Iris pigment epithelial cell (primary cell): Measurements from ENCODE around the gene APOBEC3C.
A peak's percentile ranks its signal among the peaks of the same experiment; 100 is the strongest.
"Not testable (repeated sequence)": the region's sequence is repeated elsewhere in the genome, so short reads cannot be mapped to it uniquely, and the experiment has no call there.

Source experiments
- DNase-seq: peaks from one replicate; pipeline ENCODE4 v3.0.0-alpha.2; 2011; ENCODE audit warnings: low read depth

Gene APOBEC3C

DNA sequence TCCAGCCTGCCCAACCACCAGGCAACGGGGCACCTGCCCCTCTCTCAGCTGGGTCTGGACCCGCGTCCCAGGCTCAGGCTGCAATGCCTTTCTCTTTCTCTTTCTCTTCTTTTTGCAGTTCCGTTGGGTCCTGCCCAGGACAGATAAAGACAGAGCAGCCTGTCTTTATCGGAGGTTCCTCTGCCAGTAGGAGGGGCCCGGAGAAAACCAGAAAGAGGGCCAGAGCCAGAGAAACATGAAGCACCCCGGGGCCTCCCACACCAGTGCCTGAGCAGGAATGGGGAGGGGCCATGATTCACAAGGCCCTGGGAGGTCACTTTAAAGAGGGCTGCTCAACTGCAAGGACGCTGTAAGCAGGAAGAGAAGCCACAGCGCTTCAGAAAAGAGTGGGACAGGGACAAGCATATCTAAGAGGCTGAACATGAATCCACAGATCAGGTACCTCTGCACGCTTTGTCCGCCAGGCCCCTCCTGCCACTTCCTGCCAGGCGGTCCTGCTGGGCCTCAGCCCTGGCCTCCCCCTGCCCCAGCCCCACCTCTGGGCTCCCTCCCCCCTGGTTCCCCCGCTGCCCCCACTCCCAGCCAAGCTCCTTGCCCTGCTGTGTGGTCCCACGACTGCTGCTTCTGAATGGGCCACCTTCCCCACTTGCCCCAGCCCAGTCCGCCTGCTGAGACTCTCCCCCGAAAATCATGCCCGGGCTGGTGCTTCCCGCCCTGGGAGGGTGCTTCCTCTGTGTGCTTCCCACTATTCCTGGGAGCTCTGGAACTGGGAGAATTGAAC lies at the start of gene APOBEC3C:
Gene APOBEC3C, plus strand, starts transcription at position 316 of the 781 bp plus-strand sequence. Its CDS starts 106 bp downstream, at position 422.
- peak; percentile 94 for DNase-seq

DNA sequence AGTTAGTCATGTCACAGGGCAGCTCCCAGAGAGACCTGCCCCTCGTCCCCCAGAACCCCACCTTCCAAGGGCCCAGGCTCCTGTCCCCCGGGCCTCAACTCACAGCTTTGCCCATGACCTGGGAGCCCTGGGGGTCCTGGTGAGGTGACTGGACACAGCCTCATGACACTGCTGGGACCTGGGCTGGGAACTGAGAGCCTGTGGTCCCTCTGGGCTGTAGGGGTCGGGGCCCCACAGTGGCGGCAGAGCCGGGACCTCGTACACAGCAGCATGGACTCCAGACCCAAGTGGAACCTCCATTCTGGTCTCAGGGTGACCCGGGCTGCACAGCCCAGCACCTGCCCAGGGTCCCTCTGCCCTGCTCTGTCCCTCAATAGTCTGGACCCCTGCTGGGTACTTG lies 49.8 kb upstream of the APOBEC3C start:
- DNase-seq, result no peak

DNA sequence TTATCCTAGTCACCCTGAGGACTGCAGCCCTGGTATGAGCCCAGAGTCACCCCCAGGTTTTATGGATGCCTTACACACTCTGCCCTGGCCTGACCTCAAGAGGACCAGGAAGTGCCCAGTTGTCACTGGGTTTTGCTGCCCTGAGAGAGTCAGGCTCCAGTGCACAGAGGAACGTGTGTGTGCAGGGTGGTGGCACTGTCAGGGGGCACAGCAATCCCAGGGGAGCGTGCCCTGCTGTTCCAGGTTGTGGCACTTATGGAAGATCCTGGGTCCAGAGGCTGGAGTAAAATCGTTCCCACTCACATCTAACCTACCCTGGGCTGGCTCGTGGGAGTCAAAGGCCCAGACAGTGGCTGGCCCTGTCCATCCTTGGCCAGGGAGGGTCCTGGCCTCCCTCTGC lies 49.1 kb upstream of the APOBEC3C start:
- DNase-seq, result no peak

DNA sequence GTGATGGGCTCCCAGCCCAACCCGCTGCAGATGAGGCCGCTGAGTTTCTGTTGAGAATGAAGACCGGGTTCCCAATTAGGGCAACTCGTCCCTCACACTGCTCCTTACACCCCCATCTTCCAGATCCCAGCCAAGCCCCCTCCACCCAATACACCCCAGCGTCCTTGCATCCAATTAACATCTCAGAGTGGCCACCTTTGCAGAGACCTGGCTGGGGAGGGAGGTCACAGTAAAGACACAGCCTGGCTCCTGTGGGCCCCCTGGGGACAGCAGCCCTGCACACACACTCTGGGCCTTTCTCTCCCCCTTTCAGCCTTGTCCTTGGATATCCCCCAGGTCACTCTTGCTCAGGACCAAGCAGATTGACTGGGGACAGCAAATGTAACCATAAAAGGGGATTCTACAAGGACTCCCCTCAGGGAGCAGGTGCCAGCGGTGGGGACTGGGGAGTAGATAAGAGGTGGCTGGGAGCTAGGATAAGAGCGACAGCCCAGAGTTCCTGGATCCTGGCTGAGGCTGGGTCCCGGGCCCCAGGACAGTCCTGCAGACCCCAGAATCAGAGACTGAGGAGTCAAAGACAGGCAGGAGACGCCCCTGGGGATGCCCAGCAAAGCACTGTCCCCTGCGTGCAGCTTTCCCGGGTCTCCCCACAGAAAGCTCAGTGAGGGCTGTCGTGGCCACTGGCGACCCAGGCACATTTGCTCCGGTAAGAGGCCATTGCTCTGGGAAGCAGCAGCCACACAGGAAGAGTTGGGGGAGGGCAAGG lies 48.3 kb upstream of the APOBEC3C start:
- no peak for DNase-seq

DNA sequence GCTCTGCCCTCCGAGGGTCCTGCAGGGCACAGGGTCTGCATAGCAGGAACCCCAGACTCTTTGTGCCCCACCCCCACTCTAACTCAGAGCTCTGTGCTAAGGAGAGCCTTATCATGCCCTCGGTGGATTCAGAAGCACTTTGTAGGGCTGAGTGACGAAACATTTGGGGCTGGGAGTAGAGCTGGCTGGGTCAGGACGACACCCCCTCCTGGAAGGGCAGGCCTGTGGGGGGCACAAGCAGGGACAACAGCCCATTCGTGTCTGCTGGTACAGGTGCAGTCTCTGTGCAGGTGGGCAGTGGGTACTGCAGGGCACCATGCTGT lies 47.7 kb upstream of the APOBEC3C start:
- DNase-seq, result no peak

DNA sequence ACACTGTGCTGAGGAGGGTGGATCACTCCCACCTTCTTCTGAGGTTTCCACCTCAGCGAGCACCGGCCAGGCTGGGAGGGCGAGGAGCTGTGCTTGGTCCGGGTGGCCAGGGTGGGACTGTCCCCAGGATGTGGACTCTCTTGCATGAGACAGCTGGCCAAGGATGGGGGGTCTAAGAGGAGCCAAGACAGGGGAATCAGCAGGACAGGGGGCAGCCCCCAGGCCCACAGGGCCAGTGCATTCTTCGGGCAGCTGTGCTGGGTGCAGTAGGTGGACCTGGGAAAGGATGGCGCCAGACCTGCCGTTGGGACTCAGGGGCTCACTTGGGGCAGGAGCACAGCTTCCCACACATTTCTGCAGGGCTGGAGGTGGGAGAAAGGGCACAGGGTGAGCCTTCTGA lies 47.1 kb upstream of the APOBEC3C start:
- DNase-seq, result no peak

DNA sequence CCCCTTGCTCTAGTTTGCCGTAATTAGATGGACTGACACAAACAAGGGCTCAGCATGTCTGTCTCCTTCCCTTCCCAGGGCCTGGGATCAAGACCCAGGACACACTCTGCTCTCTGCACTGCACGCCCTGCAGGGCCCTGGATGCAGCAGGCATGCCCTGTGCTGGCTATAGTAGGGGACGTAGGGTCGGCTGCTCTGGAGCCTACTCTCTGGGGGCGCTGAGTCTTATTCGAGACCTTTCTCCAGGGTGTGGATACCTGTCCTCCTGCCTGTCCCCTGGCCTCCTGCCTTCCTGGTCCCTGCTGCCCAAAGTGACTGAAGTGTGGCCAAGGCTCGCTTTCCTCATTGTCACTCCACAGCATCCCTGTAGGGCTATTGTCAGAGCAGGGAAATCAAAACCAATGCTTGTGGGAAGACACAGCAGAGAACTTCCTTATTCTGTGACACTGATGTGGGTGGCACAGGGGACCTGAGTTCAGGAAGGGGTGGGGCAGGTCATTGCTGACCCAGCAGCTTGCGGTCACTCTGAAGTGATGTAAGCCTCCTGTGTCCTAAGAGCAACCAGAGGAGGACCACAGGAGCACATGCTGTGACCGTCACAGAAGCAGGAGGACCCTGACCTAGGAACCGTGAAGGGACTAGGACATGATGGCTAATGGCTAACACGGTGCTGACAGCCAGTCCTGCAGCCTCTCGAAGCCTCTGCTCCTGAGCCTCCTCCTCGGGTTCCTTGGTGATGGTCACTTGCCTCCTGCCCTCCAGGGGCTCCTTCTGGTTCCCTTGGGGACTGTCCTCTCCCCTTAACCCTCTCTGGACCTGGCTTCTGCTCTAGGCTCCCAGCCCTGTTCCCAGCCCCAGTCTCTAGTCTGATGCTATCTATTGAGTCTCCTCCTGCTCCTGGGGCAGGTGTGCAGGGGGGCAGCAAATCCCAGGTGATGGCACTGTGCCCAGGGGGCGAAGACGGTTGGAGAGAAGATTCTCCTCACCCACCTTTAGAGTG lies 46.3 kb upstream of the APOBEC3C start:
- no peak for DNase-seq

DNA sequence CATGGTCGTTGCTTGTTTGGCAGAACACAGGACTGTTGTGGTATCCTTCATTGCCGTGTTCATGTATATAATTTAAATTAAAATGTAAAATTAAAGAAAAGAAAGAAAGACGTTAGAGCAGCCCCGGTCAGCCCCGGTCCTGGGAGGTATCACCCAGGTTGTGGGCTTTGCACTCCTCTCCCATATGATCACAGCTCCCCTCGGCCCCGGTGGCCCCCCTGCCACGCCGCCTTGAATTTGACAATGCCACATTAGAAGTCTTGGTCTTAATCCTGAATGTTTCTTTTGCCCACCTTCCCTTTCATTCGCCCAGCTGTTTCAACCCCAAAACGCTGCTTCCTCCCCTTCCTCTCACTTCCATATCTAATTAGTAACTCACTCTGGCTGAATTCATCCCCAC lies 45.3 kb upstream of the APOBEC3C start:
- DNase-seq, result no peak

DNA sequence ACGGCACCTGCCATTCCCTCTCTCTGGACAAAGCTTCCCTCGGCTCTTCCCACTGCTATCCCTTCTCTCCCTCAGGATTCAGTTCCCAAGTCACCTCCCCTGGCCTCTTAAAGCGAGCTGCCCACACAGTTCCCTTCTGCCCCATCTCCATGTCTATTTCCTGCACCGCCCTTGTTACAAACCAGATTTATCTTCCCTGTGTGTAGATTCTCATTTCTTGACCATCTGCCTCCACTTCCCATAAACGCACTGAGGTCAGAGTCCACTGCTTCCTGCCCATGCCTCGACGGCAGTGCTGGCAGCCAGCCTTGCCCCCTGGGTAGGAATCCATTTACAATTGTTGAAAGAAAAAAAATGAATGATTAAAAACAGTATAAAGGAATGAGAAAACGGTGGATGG lies 43.5 kb upstream of the APOBEC3C start:
- DNase-seq, result no peak

DNA sequence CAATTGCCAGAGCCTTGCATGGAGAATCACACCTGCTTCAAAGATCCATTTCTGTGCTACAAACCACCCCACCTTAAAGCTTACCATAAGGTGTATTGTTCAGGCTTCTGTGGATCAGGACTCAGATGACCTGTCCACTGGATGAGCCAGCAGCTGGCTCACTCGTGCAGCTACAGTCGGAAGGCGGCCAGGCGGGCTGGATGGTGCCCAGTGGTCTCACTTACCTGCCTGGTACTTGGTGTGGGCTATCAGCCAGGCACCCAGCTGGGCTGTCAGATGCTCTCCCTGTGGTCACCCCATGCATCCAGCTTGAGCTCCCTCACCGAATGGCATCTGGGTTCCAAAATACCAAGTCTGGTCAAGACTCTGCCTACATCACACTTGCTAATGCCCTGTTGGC lies 42.9 kb upstream of the APOBEC3C start:
- no peak for DNase-seq

DNA sequence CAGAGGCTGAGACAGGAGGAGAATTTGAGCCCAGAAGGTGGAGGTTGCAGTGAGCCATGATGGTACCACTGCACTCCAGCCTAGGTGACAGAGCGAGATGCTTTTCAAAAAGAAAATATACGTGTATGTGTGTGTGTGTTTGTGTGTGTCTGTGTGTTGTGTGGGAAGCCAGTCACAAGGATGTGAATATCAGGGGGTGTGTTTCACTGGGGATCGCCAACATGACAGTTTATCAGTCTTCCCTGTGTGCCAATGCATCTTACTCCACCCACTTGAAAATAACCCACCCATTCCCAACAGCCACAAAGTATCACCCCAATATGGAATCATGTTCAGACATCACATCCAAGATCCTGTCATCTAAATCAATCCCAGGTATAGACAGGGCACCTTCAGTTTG lies 42.3 kb upstream of the APOBEC3C start:
- DNase-seq, result no peak

DNA sequence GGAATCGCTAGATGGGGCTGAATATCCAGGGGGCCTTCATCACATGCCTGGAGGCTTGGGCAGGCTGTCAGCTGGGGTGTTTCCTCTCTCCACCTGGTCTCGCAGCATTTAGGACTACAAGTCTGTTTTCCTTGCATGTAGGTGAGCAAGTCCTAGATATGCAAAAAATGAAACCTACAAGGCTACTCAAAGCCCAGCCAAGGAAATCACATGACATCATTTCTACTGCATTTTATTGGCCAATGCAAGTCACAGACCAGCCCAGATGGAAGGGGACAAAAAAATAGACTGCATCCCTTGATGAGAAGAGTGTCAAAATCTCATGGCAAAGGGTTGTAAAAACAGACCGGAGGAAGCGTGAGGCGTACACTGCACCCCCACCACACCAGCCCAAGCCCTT lies 41.5 kb upstream of the APOBEC3C start:
- no peak for DNase-seq

DNA sequence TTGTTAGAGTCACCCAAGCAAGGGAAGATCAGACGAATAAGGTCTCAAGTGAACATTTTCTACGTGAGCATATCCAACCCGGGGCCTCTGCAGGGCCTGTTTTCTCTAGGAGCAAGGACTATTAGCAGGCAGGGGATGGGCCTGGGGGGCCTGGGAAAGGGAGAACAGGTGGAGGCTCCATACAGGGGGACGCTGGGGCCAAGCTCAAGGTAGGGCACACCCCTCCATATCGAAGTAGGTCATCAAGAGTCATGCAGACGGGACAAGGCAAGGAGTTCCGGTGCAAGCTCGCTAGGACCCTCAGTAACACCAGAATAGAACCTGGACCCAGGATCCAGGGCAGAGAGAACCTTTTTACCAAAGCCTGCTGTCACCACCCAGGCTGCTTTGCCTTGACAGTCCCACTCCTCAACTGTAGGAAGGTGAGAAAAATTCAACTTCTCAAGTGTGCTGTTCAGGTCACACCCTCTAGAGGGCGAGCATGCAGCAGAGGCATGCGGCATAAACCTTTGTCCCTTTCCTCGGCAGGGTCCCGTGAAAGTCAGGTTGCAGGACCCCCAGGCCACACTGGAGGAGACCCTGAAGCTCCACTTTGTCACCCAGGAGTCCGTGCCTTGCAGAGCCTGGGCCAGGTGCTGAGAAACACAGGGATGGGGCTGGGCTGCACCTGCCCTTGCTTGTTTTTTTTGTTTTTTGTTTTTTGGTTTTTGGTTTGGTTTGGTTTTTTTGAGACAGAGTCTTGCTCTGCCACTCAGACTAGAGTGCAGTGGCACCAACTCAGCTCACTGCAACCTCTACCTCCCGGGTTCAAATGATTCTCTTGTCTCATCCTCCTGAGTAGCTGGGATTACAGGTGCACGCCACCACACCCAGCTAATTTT lies 40.5 kb upstream of the APOBEC3C start:
- DNase-seq, result peak; percentile 25

DNA sequence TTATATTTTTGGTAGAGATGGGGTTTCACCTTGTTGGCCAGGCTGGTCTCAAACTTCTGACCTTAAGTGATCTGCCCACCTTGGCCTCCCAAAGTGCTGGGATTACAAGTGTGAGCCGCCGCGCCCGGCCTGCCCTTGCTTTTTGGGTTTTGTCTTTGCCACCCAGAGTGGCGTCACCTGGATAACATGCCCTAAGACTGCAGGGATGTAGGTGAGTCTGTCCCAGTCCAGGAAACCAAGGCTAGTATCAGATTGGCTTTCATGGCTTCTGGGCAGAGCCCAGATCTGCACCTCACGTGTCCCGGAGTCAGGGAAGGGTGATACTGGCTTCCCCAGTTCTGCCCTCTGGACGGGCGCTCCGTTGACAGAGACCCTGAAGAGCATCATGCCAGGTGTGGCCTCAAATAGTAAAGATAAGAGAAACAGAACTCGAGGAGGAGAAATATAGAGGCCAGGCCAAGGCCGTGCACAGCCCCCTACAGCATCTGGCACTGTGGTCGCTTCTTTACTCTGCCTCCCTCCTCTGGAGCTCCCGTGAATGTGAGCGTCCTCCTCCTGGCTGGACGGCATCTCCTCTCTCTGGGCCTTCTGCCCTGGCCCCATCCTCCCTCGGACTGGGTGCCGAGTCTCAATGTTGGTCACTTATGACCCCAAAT lies 39.8 kb upstream of the APOBEC3C start:
- DNase-seq, result no peak

DNA sequence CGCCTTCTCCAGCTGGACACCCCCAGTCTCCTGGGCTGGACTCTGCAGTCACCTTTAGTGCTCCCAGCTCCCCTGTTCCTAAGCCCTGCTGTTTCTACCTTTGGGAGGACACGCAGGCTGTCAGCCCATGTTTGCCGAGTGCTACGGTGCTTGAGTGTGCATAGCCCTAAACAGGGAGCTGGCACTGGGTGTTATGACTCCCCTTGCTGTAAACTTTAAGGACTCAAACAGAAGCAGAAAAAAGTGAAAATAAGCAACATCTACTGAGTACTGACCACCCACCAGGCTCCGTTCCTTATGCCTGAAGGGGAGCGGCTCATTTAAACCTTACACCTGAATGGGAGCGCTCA lies 39.3 kb upstream of the APOBEC3C start:
- DNase-seq, result no peak

DNA sequence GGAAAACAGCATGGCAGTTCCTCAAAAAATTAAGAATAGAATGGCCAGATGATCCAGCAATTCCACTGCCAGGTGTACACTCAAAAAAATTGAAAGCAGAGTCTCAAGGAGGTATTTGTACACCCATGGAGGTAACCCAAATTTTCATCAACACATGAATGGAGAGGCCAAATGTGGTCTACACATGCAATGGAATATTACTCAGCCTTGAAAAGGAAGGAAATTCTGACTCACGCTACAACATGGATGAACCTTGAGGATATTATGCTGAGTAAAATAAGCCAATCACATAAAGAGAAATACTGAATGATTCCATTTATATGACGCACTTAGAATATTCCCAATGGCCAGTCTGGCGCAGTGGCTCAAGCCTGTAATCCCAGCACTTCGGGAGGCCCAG lies 36.8 kb upstream of the APOBEC3C start:
- DNase-seq, result not testable (repeated sequence)

DNA sequence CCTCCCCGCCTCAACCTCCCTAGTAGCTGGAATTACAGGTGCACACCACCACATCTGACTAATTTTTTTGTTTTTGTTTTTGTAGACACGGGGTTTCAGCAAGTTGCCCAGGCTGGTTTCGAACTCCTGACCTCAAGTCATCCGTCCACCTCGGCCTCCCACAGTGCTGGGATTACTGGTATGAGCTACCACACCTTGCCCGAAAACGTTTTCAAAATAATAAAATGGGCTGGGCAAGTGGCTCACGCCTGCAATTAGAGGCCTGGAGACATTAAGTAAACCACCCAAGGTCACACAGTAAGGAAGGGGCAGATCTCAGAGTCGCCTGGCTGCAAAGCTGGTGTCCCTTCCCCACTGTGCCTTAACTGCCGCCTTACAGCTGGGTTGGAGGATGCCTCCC lies 33.5 kb upstream of the APOBEC3C start:
- not testable (repeated sequence) for DNase-seq

DNA sequence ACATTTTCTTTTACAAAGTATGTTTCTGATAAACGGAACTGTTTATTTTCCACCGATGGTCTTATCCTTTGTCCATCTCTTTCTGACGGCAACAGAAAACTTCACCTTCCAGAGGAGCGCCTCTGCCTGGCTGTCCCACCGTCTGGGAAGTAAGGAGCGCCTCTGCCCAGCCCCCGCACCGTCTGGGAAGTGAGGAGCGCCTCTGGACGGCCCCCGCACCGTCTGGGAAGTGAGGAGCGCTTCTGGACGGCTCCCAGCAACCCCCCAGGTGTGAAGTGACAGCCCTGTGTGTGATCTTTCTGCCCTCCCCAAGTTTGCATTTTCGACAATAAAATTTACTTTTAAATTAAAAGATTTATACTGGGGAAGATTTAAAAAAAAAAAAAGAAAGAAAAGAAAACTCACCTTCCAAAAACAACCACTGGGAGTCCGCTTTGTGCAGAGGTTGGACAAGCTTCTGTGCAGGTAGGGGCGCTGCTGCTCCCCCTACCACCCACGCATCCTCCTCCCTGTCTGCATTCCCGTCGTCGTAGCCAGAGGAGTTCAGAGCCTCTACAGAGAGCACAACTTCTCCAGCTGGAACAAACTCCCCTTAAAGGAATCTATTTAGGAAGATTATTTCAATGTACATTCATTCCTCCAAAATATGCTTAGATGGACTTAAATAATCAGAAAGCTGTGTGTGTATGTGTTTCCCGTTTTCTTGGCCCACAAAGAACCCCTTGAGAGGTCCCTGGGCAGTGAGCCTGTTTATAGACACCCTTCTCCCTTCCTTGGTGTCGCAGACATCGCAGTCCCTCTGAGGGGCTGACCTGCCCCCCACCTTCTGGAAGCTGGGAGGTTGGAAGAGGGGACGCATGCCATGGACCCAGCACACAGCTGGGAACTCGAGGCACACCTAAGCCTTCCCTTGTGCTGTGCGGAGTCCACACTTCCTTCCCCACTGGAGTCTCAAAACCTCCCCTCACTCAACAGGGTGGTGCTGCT lies 32.8 kb upstream of the APOBEC3C start:
- peak; percentile 31 for DNase-seq

DNA sequence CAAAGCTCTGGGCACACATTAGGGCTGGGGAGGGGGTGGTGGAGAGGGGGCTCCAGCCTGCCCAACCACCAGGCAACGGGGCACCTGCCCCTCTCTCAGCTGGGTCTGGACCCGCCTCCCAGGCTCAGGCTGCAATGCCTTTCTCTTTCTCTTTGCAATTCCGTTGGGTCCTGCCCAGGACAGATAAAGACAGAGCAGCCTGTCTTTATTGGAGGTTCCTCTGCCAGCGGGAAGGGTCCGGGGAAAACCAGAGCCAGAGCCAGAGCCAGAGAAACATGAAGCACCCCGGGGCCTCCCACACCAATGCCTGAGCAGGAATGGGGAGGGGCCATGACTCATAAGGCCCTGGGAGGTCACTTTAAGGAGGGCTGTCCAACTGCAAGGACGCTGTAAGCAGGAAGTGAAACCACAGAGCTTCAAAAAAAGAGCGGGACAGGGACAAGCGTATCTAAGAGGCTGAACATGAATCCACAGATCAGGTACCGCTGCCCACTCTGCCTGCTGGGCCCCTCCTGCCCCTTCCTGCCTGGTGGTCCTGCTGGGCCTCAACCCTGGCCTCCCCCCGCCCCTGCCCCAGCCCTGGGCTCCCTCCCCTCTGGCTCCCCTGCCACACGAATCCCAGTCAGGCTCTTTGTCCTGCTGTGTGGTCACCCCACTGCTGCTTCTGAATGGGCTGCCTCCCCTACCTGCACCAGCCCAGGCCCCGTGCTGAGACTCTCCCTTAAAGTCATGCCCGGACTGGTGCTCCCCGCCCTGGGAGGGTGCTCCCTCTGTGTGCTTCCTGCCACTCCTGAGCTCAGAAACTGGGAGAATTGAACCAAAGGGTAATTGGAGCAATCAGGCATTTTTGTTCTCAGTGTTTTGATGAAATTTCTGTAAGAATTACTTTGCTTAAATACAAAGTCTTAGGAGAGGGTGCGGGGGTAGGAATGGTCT lies 31.8 kb upstream of the APOBEC3C start, which contains the start of gene APOBEC3B:
Gene APOBEC3B, plus strand, starts transcription at position 356 of the 936 bp plus-strand sequence. Its CDS starts 107 bp downstream, at position 463.
- peak; percentile 96 for DNase-seq
